BJ (cell line): ENCODE data around the gene MAPK7. TPM values are rescaled to one million over a fixed set of nuclear protein-coding genes. Genes with fewer than 3 reads are reported as not detected.

Experiments
- CTCF ChIA-PET: fragments of 350-600 bp; formaldehyde crosslinking; extraction: SDS; loops from one replicate; lab custom pipeline; 2021; ENCODE audit warnings: antibody characterized with exemption, inconsistent platforms; lab: Yijun Ruan, JAX
- POLR2A ChIA-PET: fragments of 300-600 bp; sonication (Branson Sonifier 250); formaldehyde crosslinking; extraction: SDS; loops from one replicate; lab custom pipeline; 2021; ENCODE audit warnings: antibody characterized with exemption; lab: Charles Lee
- DNase-seq: peaks from one replicate; pipeline ENCODE4 v3.0.0-alpha.2; 2011; ENCODE audit warnings: low read depth
- H3K27me3 ChIP-seq: 2 replicates; pipeline ENCODE4 v1.6.0; 2011; ENCODE audit warnings: low read length; ENCODE audit not compliant: control insufficient read depth, insufficient read depth
- H3K36me3 ChIP-seq: 2 replicates; pipeline ENCODE4 v1.5.1; 2011; ENCODE audit warnings: low read length; ENCODE audit not compliant: control insufficient read depth, insufficient read depth
- H3K4me3 ChIP-seq: 2 replicates; pipeline ENCODE4 v1.5.1; 2011; ENCODE audit warnings: low read depth, mild to moderate bottlenecking, control low read depth, low read length
- CTCF ChIP-seq: IDR thresholded peaks from 2 replicates; pipeline ENCODE4 v1.5.1; 2011; ENCODE audit warnings: low read depth, mild to moderate bottlenecking, control low read depth, inconsistent platforms, low read length, moderate library complexity; ENCODE audit not compliant: insufficient read depth
- polyA plus RNA-seq: library from polyadenylated mRNA; depleted of rRNA; stranded (reverse); fragments of >200 nt; gene quantifications from 2 replicates; pipeline ENCODE4 v1.2.3, GENCODE V29; 2011

MAPK7 gene
- polyA plus RNA-seq, 1 experiment, result 10.7 TPM

GRCh38 chr17:19331543-19332245 lies 46.6 kb upstream of the MAPK7 start:
- TF ChIP-seq CTCF, result no peak
- no peak for DNase-seq
- no peak overlapping the region for H3K4me3 ChIP-seq
- peaks cover 10% of the 10 kb centered on the region for H3K36me3 ChIP-seq
- ChIA-PET CTCF (interaction anchor here (0.9 kb wide), 1 partner anchor 11 kb away, joined by 3 read pairs; no protein-coding TSS in a partner anchor), POLR2A (no interaction called here)
- H3K27me3 ChIP-seq, result no peaks in the 10 kb centered on the region

DNA sequence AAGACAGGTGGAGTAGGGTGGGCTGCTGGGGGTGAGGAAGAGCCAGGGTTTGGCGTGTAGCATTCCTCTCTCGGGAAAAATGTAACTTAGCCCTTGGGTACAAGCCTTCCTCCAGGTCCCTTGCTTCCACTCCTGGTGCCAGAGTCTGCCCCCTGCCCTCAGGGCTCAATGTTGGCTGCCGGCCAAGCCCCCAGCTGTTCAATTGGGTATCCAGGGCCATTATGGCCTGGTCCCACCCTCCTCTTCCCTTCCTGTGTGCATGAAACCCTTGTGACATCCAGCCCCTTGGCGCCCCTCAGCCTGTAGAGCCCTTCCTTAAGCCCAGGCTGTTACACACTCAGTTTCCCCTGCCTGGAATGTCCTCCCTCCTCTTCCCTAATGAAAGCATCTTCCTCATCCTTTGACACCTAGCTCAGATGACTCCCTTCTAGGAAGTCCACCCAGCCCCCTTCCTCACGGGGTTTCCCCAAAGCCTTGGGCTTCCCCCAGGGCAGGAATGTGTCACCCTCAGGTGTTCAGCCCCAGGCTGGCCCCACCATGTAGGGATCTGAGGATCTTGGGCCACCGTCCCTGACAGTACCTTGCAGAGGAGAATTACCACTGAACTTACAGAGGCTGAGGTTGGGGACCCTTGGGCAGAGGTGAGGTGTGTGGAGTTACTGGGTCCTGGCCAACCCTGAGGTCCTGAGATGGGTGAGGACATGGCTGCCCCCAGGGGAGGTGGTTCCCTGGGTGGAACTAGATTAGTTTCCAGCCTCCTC lies 45.7 kb upstream of the MAPK7 start:
- CTCF ChIA-PET, result interaction anchor here (0.9 to 1.2 kb wide), 3 partner anchors 9 to 10 kb away, joined by 3 read pairs; no protein-coding TSS in a partner anchor
- Histone ChIP-seq H3K27me3 (no peaks in the 10 kb centered on the region), H3K36me3 (peaks cover 11% of the 10 kb centered on the region), H3K4me3 (no peak overlapping the region)
- DNase-seq, result no peak
- POLR2A ChIA-PET, result no interaction called here
- TF ChIP-seq CTCF, result no peak

GRCh38 chr17:19333132-19333440 lies 45.2 kb upstream of the MAPK7 start:
- POLR2A ChIA-PET, result no interaction called here
- H3K27me3 ChIP-seq, result no peaks in the 10 kb centered on the region
- H3K4me3 ChIP-seq, result no peak overlapping the region
- CTCF ChIA-PET, result interaction anchor here (1.0 to 1.2 kb wide), 3 partner anchors 8 to 30 kb away, joined by 3 read pairs; no protein-coding TSS in a partner anchor
- DNase-seq, result no peak
- no peak for TF ChIP-seq CTCF
- peaks cover 11% of the 10 kb centered on the region for H3K36me3 ChIP-seq

DNA sequence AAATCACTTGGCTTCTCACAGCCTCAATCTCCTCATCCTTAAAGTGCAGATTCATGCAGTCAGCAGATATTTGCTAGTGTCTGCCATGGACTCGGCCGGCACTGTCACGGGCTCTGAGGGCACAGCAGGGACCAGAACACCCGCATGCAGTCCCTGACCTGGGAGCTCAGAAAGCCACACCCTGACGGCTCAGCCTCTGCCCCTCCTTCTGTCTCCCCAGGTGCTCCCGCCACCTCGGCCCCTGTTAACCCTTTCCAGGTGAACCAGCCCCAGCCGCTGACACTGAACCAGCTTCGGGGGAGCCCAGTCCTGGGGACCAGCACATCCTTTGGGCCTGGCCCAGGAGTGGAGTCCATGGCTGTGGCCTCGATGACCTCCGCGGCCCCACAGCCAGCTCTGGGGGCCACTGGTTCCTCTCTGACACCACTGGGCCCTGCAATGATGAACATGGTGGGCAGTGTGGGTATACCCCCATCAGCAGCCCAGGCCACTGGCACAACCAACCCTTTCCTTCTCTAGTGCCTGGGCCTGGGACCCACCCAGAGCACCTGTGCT lies 44.5 kb upstream of the MAPK7 start:
- ChIA-PET CTCF (interaction anchor here (1.0 to 1.2 kb wide), 3 partner anchors 8 to 29 kb away, joined by 3 read pairs; no protein-coding TSS in a partner anchor), POLR2A (no interaction called here)
- DNase-seq, result no peak
- no peaks in the 10 kb centered on the region for H3K27me3 ChIP-seq
- H3K4me3 ChIP-seq, result no peak overlapping the region
- peaks cover 10% of the 10 kb centered on the region for H3K36me3 ChIP-seq
- TF ChIP-seq CTCF, result no peak

GRCh38 chr17:19334331-19334730 lies 44.0 kb upstream of the MAPK7 start:
- no peak for DNase-seq
- POLR2A ChIA-PET, result no interaction called here

More at GRCh38 chr17:19334331-19334730, 44.0 kb upstream of the MAPK7 start:
- no peak for TF ChIP-seq CTCF
- no peaks in the 10 kb centered on the region for H3K27me3 ChIP-seq
- peaks cover 9% of the 10 kb centered on the region for H3K36me3 ChIP-seq
- H3K4me3 ChIP-seq, result no peak overlapping the region
- CTCF ChIA-PET, result no interaction called here
